Measurements from ENCODE around the gene EHF. TPM values are rescaled to one million over a fixed set of nuclear protein-coding genes. Genes with fewer than 3 reads are reported as not detected.

EHF gene
- total and polyA plus RNA-seq, 2 of the 13 experiments (the other 11 are each of a cell fraction or from before 2014, with no cell fraction given), result 0.04 to 0.46 TPM

DNA sequence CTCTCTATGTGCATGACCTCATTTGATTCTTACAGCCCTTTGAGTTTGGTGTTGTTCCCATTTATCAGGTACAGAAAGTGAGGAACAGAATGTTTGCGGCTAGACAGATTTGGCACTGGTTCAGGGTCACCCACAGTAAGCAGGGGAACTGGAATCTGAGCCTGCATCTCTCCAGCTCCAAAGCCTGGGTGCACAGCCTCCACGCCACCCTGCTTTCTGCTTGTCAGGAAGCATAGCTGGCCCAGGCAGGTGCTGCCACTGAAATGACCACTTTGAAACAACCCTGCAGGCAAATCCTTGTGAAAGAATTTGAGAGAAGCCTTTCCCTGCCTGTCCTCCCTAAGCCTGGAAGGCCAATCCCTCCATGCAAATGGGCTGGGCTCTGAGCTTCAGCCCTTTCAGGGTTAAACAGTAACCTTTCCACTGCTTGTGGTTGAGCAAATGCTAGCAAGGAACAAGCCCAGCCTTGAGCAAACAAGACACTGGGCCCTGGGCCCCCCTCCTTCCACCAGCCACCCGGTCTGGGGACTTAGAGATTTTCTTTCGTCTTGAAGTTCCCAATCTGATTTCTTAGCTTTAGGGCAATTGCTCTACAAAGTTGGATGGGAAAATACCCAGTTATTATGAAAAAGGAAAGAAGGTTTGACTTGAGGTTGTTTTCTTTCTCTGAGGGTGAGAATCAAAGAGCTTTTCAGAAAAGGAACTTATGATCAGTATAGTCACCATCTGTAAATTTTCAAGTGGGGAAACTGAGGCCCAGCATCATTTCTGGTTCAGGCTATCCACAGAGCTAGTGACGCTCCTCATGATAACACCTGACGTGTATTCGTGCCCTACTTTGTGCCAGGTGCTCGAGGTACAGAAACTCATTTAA lies 19.4 kb downstream of the EHF start (continued):
- TF ChIP-seq, protein P1, sequence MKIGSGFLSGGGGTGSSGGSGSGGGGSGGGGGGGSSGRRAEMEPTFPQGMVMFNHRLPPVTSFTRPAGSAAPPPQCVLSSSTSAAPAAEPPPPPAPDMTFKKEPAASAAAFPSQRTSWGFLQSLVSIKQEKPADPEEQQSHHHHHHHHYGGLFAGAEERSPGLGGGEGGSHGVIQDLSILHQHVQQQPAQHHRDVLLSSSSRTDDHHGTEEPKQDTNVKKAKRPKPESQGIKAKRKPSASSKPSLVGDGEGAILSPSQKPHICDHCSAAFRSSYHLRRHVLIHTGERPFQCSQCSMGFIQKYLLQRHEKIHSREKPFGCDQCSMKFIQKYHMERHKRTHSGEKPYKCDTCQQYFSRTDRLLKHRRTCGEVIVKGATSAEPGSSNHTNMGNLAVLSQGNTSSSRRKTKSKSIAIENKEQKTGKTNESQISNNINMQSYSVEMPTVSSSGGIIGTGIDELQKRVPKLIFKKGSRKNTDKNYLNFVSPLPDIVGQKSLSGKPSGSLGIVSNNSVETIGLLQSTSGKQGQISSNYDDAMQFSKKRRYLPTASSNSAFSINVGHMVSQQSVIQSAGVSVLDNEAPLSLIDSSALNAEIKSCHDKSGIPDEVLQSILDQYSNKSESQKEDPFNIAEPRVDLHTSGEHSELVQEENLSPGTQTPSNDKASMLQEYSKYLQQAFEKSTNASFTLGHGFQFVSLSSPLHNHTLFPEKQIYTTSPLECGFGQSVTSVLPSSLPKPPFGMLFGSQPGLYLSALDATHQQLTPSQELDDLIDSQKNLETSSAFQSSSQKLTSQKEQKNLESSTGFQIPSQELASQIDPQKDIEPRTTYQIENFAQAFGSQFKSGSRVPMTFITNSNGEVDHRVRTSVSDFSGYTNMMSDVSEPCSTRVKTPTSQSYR (CRISPR knock-in tag; IDR thresholded peaks at IDR 0.05; ENCODE audit: borderline replicate concordance), result no peak
- TF ChIP-seq IRX3 (CRISPR knock-in tag; IDR thresholded peaks at IDR 0.05; ENCODE audit: borderline replicate concordance, low read depth), result no peak
- no peak for TF ChIP-seq GATAD1 (CRISPR knock-in tag; IDR thresholded peaks at IDR 0.05)
- TF ChIP-seq, protein P2, sequence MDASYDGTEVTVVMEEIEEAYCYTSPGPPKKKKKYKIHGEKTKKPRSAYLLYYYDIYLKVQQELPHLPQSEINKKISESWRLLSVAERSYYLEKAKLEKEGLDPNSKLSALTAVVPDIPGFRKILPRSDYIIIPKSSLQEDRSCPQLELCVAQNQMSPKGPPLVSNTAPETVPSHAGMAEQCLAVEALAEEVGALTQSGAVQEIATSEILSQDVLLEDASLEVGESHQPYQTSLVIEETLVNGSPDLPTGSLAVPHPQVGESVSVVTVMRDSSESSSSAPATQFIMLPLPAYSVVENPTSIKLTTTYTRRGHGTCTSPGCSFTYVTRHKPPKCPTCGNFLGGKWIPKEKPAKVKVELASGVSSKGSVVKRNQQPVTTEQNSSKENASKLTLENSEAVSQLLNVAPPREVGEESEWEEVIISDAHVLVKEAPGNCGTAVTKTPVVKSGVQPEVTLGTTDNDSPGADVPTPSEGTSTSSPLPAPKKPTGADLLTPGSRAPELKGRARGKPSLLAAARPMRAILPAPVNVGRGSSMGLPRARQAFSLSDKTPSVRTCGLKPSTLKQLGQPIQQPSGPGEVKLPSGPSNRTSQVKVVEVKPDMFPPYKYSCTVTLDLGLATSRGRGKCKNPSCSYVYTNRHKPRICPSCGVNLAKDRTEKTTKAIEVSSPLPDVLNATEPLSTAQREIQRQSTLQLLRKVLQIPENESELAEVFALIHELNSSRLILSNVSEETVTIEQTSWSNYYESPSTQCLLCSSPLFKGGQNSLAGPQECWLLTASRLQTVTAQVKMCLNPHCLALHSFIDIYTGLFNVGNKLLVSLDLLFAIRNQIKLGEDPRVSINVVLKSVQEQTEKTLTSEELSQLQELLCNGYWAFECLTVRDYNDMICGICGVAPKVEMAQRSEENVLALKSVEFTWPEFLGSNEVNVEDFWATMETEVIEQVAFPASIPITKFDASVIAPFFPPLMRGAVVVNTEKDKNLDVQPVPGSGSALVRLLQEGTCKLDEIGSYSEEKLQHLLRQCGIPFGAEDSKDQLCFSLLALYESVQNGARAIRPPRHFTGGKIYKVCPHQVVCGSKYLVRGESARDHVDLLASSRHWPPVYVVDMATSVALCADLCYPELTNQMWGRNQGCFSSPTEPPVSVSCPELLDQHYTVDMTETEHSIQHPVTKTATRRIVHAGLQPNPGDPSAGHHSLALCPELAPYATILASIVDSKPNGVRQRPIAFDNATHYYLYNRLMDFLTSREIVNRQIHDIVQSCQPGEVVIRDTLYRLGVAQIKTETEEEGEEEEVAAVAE (CRISPR knock-in tag; IDR thresholded peaks at IDR 0.05; ENCODE audit: borderline replicate concordance), result no peak; the same call in 1 of the 2 replicates
- TF ChIP-seq, protein P3, sequence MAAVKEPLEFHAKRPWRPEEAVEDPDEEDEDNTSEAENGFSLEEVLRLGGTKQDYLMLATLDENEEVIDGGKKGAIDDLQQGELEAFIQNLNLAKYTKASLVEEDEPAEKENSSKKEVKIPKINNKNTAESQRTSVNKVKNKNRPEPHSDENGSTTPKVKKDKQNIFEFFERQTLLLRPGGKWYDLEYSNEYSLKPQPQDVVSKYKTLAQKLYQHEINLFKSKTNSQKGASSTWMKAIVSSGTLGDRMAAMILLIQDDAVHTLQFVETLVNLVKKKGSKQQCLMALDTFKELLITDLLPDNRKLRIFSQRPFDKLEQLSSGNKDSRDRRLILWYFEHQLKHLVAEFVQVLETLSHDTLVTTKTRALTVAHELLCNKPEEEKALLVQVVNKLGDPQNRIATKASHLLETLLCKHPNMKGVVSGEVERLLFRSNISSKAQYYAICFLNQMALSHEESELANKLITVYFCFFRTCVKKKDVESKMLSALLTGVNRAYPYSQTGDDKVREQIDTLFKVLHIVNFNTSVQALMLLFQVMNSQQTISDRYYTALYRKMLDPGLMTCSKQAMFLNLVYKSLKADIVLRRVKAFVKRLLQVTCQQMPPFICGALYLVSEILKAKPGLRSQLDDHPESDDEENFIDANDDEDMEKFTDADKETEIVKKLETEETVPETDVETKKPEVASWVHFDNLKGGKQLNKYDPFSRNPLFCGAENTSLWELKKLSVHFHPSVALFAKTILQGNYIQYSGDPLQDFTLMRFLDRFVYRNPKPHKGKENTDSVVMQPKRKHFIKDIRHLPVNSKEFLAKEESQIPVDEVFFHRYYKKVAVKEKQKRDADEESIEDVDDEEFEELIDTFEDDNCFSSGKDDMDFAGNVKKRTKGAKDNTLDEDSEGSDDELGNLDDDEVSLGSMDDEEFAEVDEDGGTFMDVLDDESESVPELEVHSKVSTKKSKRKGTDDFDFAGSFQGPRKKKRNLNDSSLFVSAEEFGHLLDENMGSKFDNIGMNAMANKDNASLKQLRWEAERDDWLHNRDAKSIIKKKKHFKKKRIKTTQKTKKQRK (IDR thresholded peaks at IDR 0.05; ENCODE audit: low read length), result no peak
- no peak for TF ChIP-seq PHB2 (IDR thresholded peaks at IDR 0.05; ENCODE audit: partially characterized antibody)
- no peak for TF ChIP-seq KAT7 (CRISPR knock-in tag; IDR thresholded peaks at IDR 0.05; ENCODE audit: borderline replicate concordance)
- no peak for TF ChIP-seq ZNF552 (CRISPR knock-in tag; IDR thresholded peaks at IDR 0.05; ENCODE audit: borderline replicate concordance)
- TF ChIP-seq ZNF782 (CRISPR knock-in tag; IDR thresholded peaks at IDR 0.05; ENCODE audit: borderline replicate concordance), result no peak
- TF ChIP-seq SMYD3 (CRISPR knock-in tag; IDR thresholded peaks at IDR 0.05), result no peak
- no peak for TF ChIP-seq ZNF10 (CRISPR knock-in tag; IDR thresholded peaks at IDR 0.05; ENCODE audit: borderline replicate concordance, low read depth)
- TF ChIP-seq, protein P4, sequence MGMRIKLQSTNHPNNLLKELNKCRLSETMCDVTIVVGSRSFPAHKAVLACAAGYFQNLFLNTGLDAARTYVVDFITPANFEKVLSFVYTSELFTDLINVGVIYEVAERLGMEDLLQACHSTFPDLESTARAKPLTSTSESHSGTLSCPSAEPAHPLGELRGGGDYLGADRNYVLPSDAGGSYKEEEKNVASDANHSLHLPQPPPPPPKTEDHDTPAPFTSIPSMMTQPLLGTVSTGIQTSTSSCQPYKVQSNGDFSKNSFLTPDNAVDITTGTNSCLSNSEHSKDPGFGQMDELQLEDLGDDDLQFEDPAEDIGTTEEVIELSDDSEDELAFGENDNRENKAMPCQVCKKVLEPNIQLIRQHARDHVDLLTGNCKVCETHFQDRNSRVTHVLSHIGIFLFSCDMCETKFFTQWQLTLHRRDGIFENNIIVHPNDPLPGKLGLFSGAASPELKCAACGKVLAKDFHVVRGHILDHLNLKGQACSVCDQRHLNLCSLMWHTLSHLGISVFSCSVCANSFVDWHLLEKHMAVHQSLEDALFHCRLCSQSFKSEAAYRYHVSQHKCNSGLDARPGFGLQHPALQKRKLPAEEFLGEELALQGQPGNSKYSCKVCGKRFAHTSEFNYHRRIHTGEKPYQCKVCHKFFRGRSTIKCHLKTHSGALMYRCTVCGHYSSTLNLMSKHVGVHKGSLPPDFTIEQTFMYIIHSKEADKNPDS (CRISPR knock-in tag; IDR thresholded peaks at IDR 0.05), result no peak
- TF ChIP-seq JUN (CRISPR knock-in tag; IDR thresholded peaks at IDR 0.05), result no peak
- TF ChIP-seq MIXL1 (CRISPR knock-in tag; IDR thresholded peaks at IDR 0.05), result no peak
- TF ChIP-seq ZSCAN29 (CRISPR knock-in tag; conservative IDR thresholded peaks at IDR 0.05), result no peak
- no peak for TF ChIP-seq SMARCC2 (IDR thresholded peaks at IDR 0.05)

Data from HepG2 (cell line).